Skin epidermis (tissue), 12 donors: Measurements from ENCODE around the gene KCNC1.

Experiments used
- H3K27ac ChIP-seq, 21 experiments: fragments of 200-600 bp; sonication (generic) in 11 of 21; one replicate each; pipeline ENCODE4 v1.5.0; 2020; ENCODE audit warnings: mild to moderate bottlenecking in 3 of 21, inconsistent platforms in 2 of 21, moderate library complexity in 2 of 21
- H3K4me3 ChIP-seq, 7 experiments: fragments of 200-600 bp; sonication (generic) in 2 of 7; one replicate each; pipeline ENCODE4 v1.5.0; 2020; ENCODE audit warnings: inconsistent platforms in 2 of 7, mild to moderate bottlenecking in 2 of 7, moderate library complexity in 1 of 7

KCNC1 gene

GRCh38 chr11:17735818-17736578 lies 1.4 kb downstream of the KCNC1 start:
- Histone ChIP-seq H3K27ac (no peak overlapping the region), H3K4me3 (no peak overlapping the region)

GRCh38 chr11:17736579-17736893 lies 2.0 kb downstream of the KCNC1 start:
- Histone ChIP-seq H3K4me3 (no peak overlapping the region), H3K27ac (no peak overlapping the region)

GRCh38 chr11:17736930-17737817 lies 2.6 kb downstream of the KCNC1 start:
- Histone ChIP-seq H3K27ac (no peak overlapping the region), H3K4me3 (no peak overlapping the region)

GRCh38 chr11:17738151-17738973 lies 3.8 kb downstream of the KCNC1 start:
- Histone ChIP-seq H3K4me3 (no peak overlapping the region), H3K27ac (no peak overlapping the region)

- H3K27ac ChIP-seq, result no peak overlapping the region
Observed at GRCh38 chr11:17739945-17740338, 5.4 kb downstream of the KCNC1 start.

GRCh38 chr11:17740649-17741235 lies 6.2 kb downstream of the KCNC1 start:
- Histone ChIP-seq H3K4me3 (no peak overlapping the region), H3K27ac (no peak overlapping the region)

More at GRCh38 chr11:17739945-17740338, 5.4 kb downstream of the KCNC1 start:
- H3K4me3 ChIP-seq, result no peak overlapping the region

GRCh38 chr11:17741487-17741886 lies 6.9 kb downstream of the KCNC1 start:
- Histone ChIP-seq H3K27ac (no peak overlapping the region), H3K4me3 (no peak overlapping the region)

- H3K27ac ChIP-seq, result no peak overlapping the region
- H3K4me3 ChIP-seq, result no peak overlapping the region
Observed at GRCh38 chr11:17742019-17742418, 7.4 kb downstream of the KCNC1 start.

- Histone ChIP-seq H3K27ac (no peak overlapping the region), H3K4me3 (no peak overlapping the region)
Observed at GRCh38 chr11:17743026-17743807, 8.6 kb downstream of the KCNC1 start.

GRCh38 chr11:17743808-17744119 lies 9.2 kb downstream of the KCNC1 start:
- Histone ChIP-seq H3K4me3 (no peak overlapping the region), H3K27ac (no peak overlapping the region)

- H3K4me3 ChIP-seq, result no peak overlapping the region
Observed at GRCh38 chr11:17744151-17744940, 9.8 kb downstream of the KCNC1 start.

GRCh38 chr11:17745023-17745772 lies 10.6 kb downstream of the KCNC1 start:
- H3K4me3 ChIP-seq, result no peak overlapping the region

More at GRCh38 chr11:17744151-17744940, 9.8 kb downstream of the KCNC1 start:
- H3K27ac ChIP-seq, result no peak overlapping the region

GRCh38 chr11:17746096-17746495 lies 11.5 kb downstream of the KCNC1 start:
- Histone ChIP-seq H3K4me3 (no peak overlapping the region), H3K27ac (no peak overlapping the region)

More at GRCh38 chr11:17745023-17745772, 10.6 kb downstream of the KCNC1 start:
- no peak overlapping the region for H3K27ac ChIP-seq

- H3K4me3 ChIP-seq, result no peak overlapping the region
- H3K27ac ChIP-seq, result no peak overlapping the region
Observed at GRCh38 chr11:17747131-17747955, 12.8 kb downstream of the KCNC1 start.

GRCh38 chr11:17748044-17748443 lies 13.5 kb downstream of the KCNC1 start:
- Histone ChIP-seq H3K4me3 (no peak overlapping the region), H3K27ac (no peak overlapping the region)

GRCh38 chr11:17748761-17749721 lies 14.5 kb downstream of the KCNC1 start:
- no peak overlapping the region for H3K4me3 ChIP-seq
- no peak overlapping the region for H3K27ac ChIP-seq
